AG10803 (cell line): ENCODE data around the gene KATNB1.

Source experiments
- DNase-seq: peaks from one replicate; pipeline ENCODE4 v3.0.0; 2010; ENCODE audit warnings: low read depth
- H3K4me3 ChIP-seq: 2 replicates; pipeline ENCODE4 v1.5.1; 2011; ENCODE audit warnings: mild to moderate bottlenecking, low read length, control low read depth
- CTCF ChIP-seq: conservative IDR thresholded peaks from 2 replicates; pipeline ENCODE4 v1.5.1; 2011; ENCODE audit warnings: mild to moderate bottlenecking, low read length, control low read depth, inconsistent platforms

KATNB1 gene

GRCh38 chr16:57758331-57759117, 23.0 kb downstream of the KATNB1 start:
- no peak overlapping the region for H3K4me3 ChIP-seq
- no peak for TF ChIP-seq CTCF
- no peak for DNase-seq

- H3K4me3 ChIP-seq: no peak overlapping the region
- TF ChIP-seq CTCF: no peak
- DNase-seq: no peak
These were observed 23.6 kb downstream of the KATNB1 start for GRCh38 chr16:57759131-57759530.

GRCh38 chr16:57759541-57760356, 24.2 kb downstream of the KATNB1 start:
- no peak for DNase-seq
- no peak for TF ChIP-seq CTCF
- no peak overlapping the region for H3K4me3 ChIP-seq

GRCh38 chr16:57760357-57761160, 25.0 kb downstream of the KATNB1 start:
- DNase-seq: no peak
- TF ChIP-seq CTCF: no peak
- H3K4me3 ChIP-seq: no peak overlapping the region

GRCh38 chr16:57761301-57761700, 25.7 kb downstream of the KATNB1 start:
- no peak for TF ChIP-seq CTCF
- H3K4me3 ChIP-seq: no peak overlapping the region
- DNase-seq: no peak

- no peak overlapping the region for H3K4me3 ChIP-seq
- no peak for TF ChIP-seq CTCF
- no peak for DNase-seq
These were observed 26.4 kb downstream of the KATNB1 start for GRCh38 chr16:57761957-57762356.
